ENCODE measurements around the gene IPO5. TPM values are rescaled to one million over a fixed set of nuclear protein-coding genes. Genes with fewer than 3 reads are reported as not detected.

Gene IPO5
- total and polyA plus RNA-seq, 10 donors: 17.8 to 97.7 (median 72.5) TPM

- Histone ChIP-seq H3K9me3 (no peaks in the 10 kb centered on the region), H3K36me3 (no peaks in the 10 kb centered on the region), H3K27me3 (replicated peaks in 1 of 7) (peaks cover 0 to 10% (median 0%) of the 10 kb centered on the region in 7 donors), H3K4me3 (no peak overlapping the region), H3K27ac (no peak overlapping the region), H3K4me1 (no peaks in the 10 kb centered on the region)
- no peak for DNase-seq
- no peak for TF ChIP-seq POLR2A (IDR thresholded peaks at IDR 0.05)
- 73 to 87% (median 82%) methylated on average over 3 of the region's 3 CpGs for WGBS, 5 donors
- intact Hi-C loops (cut with DNase I; ENCODE audit: low total_unique reads): no loop called here
Observed at GRCh38 chr13:97936036-97936435, 17.4 kb upstream of the IPO5 start.

- DNase-seq: no peak
- no peak overlapping the region for H3K4me3 ChIP-seq
- TF ChIP-seq POLR2AphosphoS5 (IDR thresholded peaks at IDR 0.05) (no peak), CTCF (IDR thresholded peaks at IDR 0.05 in 8 of 11, conservative IDR thresholded peaks at IDR 0.05 in 3 of 11) (no peak), POLR2A (IDR thresholded peaks at IDR 0.05) (no peak)
- WGBS, 5 donors: 77 to 94% (median 85%) methylated on average over 6 of the region's 6 CpGs
- intact Hi-C loops (cut with DNase I; ENCODE audit: low total_unique reads): no loop called here
- no peaks in the 10 kb centered on the region for H3K9me3 ChIP-seq
- no peaks in the 10 kb centered on the region for H3K36me3 ChIP-seq
- no peaks in the 10 kb centered on the region for H3K4me1 ChIP-seq
- peaks cover 0 to 10% (median 0%) of the 10 kb centered on the region in 7 donors for H3K27me3 ChIP-seq (replicated peaks in 1 of 7)
- no peak overlapping the region for H3K27ac ChIP-seq
Observed at GRCh38 chr13:97938706-97939475, 14.6 kb upstream of the IPO5 start.

- intact Hi-C loops (cut with DNase I; ENCODE audit: low total_unique reads): no loop called here
- 81 to 91% (median 86%) methylated on average over 5 of the region's 5 CpGs for WGBS, 5 donors
- Histone ChIP-seq H3K36me3 (no peaks in the 10 kb centered on the region), H3K27me3 (replicated peaks in 1 of 7) (no peaks in the 10 kb centered on the region), H3K9me3 (no peaks in the 10 kb centered on the region), H3K4me3 (no peak overlapping the region), H3K27ac (no peak overlapping the region), H3K4me1 (no peaks in the 10 kb centered on the region)
- no peak for DNase-seq
- TF ChIP-seq POLR2A (IDR thresholded peaks at IDR 0.05) (no peak), CTCF (IDR thresholded peaks at IDR 0.05 in 8 of 11, conservative IDR thresholded peaks at IDR 0.05 in 3 of 11) (no peak), POLR2AphosphoS5 (IDR thresholded peaks at IDR 0.05) (no peak)
Observed at GRCh38 chr13:97944396-97945029, 9.0 kb upstream of the IPO5 start.

GRCh38 chr13:97945342-97945741 is 8.1 kb upstream of the IPO5 start:
- DNase-seq: no peak
- TF ChIP-seq POLR2A (IDR thresholded peaks at IDR 0.05) (no peak), POLR2AphosphoS5 (IDR thresholded peaks at IDR 0.05) (no peak), CTCF (IDR thresholded peaks at IDR 0.05 in 8 of 11, conservative IDR thresholded peaks at IDR 0.05 in 3 of 11) (no peak)
- intact Hi-C loops (cut with DNase I; ENCODE audit: low total_unique reads): no loop called here
- Histone ChIP-seq H3K27me3 (replicated peaks in 1 of 7) (no peaks in the 10 kb centered on the region), H3K27ac (no peak overlapping the region), H3K4me3 (no peak overlapping the region), H3K9me3 (no peaks in the 10 kb centered on the region), H3K4me1 (no peaks in the 10 kb centered on the region), H3K36me3 (no peaks in the 10 kb centered on the region)
